ENCODE measurements around the gene ITPR3. TPM values are rescaled to one million over a fixed set of nuclear protein-coding genes. Genes with fewer than 3 reads are reported as not detected.

Gene ITPR3
- total RNA-seq, 1 experiment from 2014 or later, result 110 TPM

DNA sequence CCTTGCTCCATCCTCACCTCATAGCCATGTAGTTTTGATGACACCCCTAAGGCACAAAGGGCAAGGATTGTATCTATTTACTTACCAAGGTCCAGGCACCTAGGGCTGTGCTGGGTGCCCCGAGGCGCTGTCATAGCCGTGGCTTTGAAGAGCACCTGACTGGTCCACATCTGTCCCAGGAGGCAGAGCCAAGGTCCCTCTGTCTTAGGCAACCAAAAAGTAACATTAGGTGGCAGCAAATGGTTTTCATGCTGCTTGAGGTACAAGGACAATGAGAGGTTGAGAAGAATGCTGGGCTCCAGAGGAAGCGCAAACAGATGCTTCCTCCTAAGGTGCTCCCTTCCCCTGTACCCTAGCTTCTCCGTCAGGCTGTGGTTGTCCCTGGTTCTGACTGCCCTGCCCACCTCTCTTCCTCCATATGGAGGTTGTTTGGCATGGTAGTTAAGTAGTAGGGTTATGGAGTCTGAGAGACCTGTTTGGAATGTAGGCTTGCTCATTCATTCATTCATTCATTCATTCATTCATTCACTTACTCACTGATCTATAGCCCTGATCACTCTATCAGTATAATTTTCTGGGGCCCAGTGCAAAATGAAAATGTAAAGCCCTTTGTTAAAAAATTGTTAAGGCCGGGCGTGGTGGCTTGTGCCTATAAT, 93.4 kb downstream of the ITPR3 start:
- DNase-seq (ENCODE audit: low spot score), result no peak

DNA sequence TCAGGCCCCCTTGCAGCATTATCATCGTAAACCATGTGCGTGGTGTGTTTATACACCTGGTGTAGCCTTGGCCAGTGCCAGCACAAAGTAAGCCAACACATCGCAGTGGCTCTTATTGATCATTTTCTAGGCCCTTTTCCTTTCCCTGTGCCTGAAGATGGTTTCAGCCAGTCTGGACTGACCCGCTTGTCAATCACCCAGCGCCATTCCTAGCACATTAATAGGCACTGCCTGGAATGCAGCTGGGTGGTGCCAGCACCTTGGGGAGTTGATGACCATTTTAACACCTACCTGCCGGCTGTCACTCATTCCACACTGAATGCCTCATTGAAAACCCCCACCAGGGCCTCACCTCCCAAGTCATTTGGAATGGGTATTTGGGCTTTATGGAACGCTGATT, 95.3 kb downstream of the ITPR3 start:
- DNase-seq (ENCODE audit: low spot score), result no peak

- DNase-seq (ENCODE audit: low spot score), result no peak
Measured at GRCh38 chr6:33716890-33717632, 95.9 kb downstream of the ITPR3 start.

DNA sequence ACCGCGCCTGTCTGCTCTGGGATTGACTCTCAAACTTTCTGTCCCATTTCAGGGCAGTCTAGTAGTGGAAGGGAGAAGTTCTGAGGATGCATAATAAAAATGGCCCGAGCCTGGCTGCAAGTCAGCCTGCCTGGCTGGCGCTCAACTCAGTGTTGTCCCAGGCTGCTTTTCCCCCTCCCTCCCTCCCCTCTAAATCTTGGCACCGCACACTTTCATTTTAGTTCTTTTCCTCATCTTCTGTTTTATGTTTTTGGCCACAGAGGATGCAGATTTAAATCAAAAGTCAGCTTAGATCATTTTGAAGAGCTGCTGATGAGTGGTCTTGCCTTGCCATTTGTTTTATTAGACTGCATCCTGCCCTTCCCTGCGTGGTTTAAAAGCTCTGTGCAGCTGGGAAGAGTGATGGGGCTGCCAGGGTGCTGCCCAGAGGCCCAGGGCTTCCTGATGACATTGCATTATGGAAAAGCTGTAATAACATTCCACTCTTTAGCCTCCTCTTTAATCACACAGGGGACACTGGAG, 96.9 kb downstream of the ITPR3 start:
- DNase-seq (ENCODE audit: low spot score), result no peak

DNA sequence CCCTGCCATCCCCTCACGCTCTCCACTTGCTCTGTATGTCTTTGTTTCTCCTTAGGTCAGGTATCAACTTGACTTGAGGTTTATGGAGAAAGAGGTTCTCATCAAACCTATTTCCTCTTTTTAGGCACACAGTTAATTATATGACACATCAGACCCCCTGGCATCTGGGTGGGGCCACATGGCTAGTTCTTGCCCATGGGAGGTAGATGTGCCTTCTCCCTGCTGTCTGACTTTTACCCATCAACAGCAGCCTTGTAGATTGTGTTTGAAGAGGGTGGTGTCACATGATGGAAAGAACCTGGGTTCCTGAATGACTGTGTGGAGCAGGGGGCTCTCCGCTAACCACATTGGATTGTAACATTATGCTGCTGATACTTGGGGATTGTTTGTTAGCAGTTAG, 97.6 kb downstream of the ITPR3 start:
- no peak for DNase-seq (ENCODE audit: low spot score)

DNA sequence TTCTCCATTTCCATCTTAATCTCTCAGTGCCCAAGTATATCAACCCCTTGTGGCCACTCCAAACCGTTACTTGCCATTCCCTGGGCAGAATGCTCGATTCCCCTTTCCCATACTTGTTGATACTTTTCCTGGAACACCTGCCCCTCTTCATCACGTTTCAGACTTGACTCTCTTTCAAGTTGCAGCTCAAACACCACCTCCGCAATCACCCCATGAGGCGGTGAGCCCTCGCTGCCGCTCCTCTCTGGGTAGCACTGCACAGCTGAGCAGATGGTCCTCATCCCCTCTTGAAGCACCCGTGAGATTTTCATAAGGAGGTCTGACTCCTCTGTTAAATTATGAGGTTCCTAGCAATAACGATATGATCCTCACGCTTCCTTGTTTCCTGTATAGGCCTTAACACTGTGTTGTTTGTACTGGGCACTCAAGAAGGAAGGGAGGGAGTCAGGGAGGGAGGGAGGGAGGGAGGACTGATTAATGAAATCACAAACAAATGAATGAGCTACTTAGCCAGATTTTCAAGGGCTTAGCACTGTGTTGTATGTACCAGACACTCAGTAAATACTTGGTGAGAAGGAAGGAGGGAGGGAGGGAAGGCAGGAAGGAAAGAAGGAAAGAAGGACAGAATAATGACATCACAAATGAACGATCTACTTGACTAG, 98.3 kb downstream of the ITPR3 start:
- no peak for DNase-seq (ENCODE audit: low spot score)

DNA sequence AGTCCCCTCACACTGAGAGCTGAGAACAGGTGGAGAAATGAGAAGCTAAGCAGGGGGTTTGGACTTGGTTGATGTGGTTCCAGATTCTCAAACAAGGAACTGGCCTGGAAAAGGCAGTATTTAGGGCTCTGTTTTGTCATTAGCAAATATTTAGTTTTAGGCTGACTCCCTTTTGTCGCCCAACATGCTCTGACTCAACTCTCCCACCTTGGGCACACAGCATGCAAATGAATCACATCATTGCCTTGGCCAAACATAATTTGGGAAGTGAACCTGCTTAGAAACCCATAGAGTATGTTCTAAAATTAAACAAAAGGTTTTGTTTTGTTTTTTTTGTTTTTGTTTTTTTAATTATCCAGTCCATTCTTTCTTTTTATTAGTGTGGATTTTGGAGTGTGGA, 99.9 kb downstream of the ITPR3 start:
- no peak for DNase-seq (ENCODE audit: low spot score)

DNA sequence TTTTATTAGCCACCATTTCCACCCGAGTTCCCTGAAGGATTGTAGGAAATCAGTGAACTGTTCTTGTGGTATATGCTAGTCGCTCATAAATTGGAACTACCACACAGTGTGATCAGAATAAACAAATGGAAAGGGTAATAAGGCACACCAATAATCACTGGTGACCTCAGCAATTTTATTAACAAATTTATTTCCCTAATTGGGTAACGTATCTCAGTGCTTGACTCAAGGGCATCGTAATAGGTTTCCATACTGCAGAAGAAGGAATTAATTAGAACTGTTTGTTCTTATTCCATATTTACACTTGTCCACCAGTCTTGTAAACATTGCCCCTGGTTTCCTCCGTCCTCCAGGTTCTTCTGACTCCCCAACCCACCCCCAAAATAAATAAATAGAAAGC, 100.4 kb downstream of the ITPR3 start:
- no peak for DNase-seq (ENCODE audit: low spot score)

- no peak for DNase-seq (ENCODE audit: low spot score)
Measured at GRCh38 chr6:33722103-33722623, 101.0 kb downstream of the ITPR3 start.

- no peak for DNase-seq (ENCODE audit: low spot score)
Measured at GRCh38 chr6:33723371-33724085, 102.4 kb downstream of the ITPR3 start.

DNA sequence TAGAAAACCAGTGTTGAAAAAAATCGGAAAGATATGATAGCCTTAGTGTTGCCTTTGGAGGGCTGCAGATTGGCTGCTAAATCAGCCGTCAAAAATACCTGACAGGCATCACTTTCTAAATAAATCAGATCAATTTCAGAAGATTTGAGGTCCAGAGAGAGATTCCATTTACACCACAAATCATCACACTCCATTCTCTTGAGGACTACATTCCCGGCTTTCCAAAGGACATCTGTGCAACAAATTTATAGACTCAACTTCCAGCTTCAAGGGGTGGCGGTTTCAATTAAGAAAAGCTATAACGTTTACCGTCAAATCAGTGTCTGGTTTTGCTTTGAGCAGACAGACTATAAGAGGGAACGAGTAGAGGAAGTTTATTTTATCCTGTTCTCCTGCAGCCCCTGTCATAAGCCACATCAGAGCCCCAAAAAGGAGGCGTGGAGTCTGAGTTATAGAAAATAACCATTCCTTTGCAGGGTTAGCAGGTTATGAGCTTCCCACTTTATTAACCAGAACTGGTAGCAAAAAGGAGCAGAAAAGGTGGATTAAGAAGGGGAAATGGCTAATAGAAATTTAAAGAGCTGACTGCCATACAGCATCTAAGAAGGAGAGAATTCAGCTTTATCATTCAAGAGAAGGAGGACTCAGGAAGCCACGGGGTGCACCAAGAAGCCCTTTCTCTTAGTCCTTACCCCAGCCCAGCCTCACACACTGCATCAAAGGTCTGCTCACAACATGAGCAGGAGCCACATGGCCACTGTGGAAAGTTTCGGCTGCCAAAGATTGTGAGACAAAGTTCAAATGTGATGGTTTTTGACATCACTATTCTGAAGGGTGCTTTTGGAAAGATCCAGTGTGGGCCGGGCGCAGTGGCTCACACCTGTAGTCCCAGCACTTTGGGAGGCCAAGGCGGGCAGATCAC, 103.2 kb downstream of the ITPR3 start:
- no peak for DNase-seq (ENCODE audit: low spot score)

DNA sequence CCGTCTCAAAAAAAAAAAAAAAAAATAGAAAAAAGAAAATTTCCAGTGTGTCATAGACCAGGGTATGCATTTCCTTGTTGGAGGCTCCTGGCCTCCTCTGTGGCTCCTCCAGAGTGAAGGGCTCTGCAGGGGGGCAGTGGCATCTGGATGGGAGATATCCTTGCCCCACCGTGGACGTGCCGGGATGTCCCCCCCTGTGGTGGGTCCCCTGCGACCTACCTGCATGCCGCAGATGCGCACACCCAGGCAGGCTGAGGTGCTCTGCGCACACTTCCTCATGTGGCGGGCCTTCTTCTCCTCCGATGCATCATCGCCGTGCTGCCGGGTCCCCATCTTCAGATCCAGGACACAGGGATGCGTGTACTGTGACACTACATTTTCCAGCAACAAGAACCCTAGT, 104.1 kb downstream of the ITPR3 start:
- no peak for DNase-seq (ENCODE audit: low spot score)

DNA sequence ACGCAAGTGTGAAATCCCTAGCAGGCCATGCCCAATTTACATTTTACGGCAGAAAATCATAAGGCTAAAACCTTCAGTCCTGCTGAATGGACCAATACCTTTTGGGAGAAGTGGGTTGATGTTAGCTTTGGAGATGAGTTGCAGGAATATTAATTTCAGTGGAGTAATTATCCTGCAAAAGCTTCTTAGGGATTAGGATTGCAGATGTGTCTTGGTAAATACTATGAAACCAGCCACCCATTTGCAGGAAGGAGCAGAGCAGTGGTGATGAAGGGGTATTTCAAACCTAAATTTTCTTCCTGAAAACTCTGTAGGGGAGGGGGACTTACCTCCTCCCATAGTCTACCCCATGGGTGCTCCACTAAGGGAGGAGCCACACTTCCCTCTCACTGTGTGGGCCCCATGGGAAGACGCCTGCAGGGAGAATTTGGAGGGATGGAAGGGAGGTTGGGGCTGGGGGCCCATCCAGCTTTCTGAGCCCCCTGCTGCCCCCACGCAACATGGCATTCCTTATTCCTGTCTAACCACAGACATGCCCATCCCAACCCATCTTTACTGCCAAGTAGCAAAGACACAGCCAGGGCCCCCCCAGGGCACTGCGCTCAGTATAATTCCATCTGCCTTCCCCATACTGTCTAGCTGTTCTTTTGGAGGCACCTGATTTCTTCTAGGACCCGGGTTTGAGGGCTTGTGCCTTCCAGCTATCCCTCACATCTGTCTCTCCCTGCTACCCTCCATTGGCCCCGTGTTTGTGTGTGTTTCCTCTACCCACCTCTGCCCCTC, 105.0 kb downstream of the ITPR3 start:
- DNase-seq (ENCODE audit: low spot score), result no peak

DNA sequence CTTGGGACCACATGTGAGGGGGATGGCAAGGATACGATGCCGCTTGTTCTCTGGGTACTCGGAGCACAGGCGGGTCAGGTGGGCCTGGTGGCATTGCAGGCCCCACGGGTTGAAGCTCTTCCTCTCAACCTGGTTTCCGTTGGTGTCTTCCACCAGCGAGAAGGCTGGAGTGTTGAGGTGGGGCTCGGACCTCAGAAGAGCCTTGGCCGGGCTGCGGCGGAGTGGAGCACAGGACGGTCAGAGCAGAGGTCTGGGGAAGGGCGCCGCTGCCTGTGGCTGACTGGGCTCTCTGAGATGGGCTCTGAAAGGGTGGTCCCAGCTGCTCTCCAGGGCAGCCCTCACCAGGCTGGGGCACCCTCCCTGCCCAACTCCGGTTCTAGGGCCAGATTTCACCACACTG, 105.6 kb downstream of the ITPR3 start:
- no peak for DNase-seq (ENCODE audit: low spot score)

DNA sequence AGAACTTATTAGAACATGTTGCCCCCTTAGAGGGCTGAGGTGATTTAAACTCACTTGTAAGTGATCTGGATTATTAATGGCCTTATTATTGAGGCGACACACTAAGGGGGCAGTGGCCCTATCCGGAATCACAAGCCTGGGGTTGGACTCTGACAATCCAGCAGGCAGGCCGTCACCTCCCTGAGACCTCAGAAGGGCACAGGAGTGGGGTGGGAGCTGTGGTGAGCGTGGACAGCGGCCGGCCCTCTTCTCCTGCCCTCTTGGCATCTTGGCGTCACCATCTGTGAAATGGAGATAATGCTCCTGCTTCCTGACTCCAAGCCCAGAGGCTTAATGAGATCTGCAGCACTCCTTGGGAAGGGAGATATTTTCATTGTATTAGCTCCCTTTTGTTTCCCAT, 106.0 kb downstream of the ITPR3 start:
- DNase-seq (ENCODE audit: low spot score), result no peak

DNA sequence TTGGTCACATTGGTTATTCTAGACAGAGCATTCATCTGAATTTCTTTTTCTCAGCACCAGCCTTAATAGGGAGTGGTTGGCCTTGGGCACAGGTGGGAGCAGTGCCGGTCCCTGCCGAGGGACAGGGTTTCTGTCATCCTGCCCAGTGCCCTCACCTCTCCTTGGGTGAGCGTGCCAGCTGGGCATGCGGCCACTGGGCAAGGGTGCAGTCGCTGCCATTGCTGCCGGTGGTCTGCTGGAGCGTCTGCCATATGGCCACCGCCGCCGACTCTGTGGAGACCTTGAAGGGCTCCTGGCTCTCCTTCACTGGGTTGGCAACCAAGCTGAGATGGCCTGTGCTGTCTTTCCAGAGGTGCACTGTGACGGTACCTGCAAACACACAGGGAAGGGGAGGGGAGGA, 106.8 kb downstream of the ITPR3 start:
- DNase-seq (ENCODE audit: low spot score), result no peak

- no peak for DNase-seq (ENCODE audit: low spot score)
Measured at GRCh38 chr6:33728438-33728837, 107.3 kb downstream of the ITPR3 start.

GRCh38 chr6:33729059-33729458, 107.9 kb downstream of the ITPR3 start:
- no peak for DNase-seq (ENCODE audit: low spot score)

DNA sequence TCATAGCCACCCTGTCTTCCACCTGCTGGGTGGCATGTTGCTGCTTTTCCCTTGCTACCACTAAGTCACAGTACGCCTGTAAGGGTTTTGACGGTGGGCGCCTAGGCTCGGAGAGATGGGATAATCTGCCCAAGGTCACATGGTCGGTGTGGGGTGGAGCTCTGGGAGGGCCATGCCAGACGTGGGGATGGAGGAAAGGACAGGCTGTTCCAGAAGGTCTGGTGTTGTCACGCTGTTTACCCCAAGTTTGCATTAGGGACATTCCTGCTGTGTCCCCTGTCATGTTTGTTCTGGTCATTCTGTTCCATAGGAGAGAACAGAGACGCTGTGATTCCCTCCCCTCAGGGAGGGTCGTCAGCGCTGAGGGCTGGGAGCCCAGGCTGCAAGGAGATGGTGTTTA, 109.5 kb downstream of the ITPR3 start:
- no peak for DNase-seq (ENCODE audit: low spot score)

GRCh38 chr6:33731035-33731434, 109.9 kb downstream of the ITPR3 start:
- DNase-seq (ENCODE audit: low spot score), result no peak

Measured in HT-29 (cell line).